COLO668 (cell line): Measurements from ENCODE around the gene DLG2.

Source experiments
- DNase-seq: peaks from one replicate; lab custom pipeline; 2025; ENCODE audit not compliant: unreplicated experiment; lab: John Stamatoyannopoulos, UW

DLG2 gene

DNA sequence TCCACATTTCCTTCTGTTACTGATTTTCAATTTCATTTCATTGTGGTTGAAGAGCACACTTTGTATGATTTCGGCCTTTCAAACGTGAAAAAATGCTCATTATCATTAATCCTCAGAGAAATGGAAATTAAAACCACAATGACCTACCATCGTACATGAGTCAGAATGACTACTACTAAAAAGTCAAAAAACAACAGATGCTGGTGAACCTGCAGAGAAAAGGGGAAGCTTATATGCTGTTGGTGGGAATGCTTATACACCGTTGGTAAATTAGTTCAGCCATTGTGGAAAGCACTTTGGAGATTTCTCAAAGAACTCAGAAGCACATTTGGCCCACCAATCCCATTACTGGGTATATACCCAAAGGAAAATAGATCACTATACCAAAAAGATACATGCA lies 57.6 kb downstream of the DLG2 start:
- no peak for DNase-seq

DNA sequence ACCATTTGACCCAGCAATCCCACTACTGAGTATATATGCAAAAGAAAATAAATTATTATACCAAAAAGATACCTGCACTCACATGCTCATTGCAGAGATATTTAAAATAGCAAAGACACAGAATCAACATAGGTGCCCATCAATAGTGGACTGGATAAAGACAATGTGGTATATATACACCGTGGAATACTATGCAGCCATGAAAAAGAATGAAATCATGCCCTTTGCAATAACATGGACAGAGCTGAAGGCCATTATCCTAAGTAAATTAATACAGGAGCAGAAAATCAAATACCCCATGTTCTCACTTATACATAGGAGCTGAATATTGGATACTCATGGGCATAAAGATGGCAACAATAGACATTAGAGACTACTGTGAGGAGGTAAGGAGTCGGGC lies 68.7 kb downstream of the DLG2 start:
- DNase-seq: no peak

DNA sequence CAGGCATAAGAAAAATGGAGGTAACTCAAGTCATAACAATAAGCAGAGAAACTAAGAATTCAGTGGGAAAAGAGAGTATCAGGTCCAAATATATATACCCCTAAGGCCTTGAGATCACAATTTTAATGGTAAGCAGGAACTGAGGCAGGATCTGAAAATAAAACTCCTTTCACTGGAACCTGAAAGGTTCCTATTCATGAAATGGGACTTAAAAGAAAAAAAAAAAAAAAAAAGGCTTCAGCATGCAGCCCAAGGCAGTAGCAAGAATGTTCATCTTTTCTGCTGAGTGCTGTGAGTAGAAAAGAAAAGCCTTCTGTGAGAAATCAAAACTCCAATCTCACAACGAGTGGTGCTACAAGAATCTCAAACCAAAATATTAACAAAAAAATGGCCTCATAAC lies 75.3 kb downstream of the DLG2 start:
- no peak for DNase-seq

DNA sequence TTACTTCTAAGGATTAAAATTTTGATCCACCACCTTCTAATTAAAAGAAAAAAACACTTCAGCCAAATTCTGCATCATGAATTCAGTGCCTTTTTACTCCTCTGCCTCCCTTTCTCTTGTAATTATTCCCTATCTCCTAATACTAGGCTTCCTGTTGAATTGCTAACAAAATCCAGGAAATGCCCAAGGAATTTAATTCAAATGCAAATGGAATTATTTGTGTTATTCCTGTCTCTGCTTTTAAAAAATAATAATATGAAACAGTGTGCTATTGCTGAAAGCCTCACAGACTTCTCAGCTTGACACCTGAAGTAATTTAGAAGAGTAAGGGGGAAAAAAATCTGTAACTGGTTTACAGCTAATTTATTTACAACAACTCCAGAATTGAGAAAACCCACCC lies 85.5 kb downstream of the DLG2 start:
- DNase-seq: no peak

DNA sequence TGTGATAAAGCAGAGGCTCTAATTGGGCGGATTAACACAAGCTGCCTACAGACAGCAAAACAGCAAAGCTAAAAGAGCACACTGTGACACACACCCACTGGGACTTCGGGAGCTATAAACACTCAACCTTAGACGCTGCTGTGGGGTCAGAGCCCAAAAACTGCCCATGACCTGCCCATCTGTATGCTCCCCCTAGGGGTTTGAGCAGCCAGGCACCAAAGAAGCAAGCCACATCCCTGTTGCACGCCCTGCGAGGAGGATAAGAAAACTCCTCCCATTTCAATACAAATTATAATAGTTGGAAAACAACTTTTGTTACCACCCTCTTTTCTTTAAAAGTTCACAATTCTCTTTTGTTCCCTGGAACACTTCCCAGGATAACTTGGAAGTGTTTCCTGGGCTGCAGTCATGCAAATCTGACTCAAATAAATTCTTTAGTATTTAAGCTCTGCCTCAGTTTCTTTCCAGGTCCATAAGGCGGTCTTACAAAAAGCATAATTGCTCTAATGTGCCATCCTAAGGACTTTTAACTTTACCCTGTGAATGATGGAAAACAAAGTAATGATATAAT lies 86.4 kb downstream of the DLG2 start:
- DNase-seq: no peak

DNA sequence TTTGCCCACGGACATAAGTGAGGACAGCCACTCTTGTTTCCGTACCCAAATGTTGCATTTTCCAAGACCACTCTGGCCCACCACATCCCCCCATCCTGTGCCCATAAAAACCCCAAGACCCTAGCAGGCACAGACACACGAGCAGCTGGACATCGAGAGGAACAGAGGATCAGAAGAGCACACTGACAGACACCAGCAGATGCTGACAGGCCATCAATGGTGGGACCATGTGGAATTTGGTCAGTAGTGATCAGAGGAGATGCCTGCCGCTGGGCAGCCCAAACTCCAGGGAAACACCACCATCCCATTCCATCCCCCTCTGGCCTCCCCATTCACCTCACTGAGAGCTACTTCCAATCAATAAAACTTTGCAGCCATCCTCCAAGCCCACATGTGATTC lies 87.0 kb downstream of the DLG2 start:
- DNase-seq: no peak

DNA sequence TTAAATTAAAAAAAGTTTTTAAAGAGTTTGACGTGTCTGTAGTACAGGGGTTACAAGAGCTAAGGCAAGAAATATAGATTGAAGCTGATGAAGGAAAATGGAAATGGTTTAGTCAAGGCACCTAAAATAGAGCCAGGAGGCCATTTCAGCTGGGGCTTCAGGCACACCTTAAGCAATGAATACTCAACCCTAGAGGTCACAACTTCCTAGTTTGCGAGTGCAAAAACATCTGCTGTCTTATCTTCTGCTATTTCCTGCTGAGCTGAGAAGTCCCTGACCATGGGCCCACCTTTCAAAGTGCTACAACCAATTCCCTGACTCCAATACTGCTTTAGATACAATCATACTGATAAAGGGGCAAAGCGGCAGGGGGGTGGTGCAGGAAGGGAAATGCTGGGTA lies 87.4 kb downstream of the DLG2 start:
- DNase-seq: no peak

DNA sequence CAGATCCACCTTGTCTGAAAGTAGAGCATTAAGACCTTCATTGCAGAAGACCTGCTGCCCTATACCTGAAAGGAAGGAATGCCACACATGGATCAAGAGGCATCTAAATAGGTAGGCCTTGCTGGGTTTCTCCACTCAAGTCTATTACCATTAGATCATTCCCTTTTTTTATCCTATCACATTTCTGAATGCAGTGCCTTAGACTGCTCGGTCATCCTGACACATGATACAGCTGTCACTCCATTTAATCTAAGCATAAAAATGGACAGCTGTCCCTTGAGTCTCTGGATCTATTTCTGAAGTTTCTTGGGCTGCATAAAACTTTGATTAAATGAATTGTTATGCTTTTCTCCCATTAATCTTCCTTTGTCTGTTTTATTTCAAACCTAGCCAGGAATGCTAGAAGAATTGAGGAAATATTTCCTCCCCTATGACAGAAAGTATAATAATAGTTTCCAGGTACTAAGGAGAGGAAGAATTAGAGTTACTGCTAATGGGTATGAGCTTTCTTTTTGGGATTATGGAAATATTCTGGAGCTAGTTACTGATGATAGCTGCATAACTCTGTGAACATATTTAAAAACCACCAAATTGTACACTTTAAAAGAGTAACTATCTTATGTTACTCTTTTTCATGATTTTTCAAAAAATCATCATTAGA lies 88.0 kb downstream of the DLG2 start:
- DNase-seq: no peak

DNA sequence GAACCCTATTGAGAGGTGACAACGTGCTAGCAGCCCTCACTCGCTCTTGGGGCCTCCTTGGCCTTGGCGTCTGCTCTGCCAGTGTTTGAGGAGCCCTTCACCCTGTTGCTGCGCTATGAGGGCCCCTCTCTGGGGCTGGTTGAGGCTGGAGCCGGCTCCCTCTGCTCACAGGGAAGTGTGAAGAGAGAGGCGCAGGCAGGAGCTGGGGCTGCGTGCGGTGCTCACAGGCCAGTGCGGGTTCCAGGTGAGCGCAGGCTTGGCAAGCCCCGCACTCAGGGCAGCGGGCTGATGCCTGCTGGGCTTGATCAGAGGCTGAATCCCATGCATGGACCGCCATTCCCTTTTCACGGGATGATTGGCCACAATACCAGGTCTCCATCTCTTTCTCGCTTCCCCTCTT lies 90.7 kb downstream of the DLG2 start:
- DNase-seq: no peak

DNA sequence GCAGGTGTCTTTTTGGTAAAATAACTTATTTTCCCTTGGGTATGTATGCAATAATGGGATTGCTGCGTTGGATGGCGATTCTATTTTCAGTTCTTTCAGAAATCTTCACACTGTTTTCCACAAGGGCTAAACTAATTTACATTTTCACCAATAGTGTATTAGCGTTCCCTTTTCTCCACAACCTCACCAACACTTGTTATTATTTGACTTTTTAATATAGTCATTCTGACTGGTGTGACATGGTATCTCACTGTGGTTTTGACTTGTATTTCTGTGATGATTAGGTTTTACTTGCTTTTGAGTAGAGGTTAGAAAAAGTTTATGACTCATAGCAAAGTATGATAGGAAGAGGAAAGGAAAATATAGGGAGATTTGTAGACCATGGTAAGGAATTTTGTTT lies 92.3 kb downstream of the DLG2 start:
- no peak for DNase-seq

DNA sequence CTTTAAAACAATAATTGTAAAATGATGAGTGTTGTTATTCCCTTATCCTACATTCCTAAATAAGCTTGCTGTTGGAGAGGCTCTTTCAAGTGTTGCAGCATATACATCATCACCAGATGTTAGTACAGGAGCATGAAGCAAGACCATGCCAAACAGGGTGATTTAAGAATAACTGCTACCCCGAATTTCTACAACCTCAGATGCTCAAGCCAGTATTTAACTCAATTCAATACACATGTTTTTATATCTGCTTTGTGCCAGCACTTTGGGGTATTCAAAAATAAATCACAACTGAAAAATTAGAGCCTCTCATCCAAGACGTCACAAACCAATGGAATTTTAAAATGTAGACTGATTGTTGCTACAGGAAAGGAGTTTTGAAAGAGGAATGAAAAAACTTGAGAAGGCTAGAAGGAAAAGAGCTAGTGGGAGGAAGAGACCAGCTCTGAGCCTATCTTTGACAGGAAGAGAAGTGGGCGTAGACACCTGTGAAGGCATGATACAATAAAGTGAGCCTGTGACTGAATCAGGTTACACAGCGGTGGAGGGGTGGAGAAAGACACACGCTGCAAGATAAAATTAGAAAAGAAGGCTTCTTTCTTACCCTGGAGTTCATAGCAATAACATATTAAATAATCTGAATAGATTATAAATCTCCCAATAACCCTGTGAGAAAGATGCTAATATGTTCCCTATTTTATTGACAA lies 95.8 kb downstream of the DLG2 start:
- DNase-seq: no peak

DNA sequence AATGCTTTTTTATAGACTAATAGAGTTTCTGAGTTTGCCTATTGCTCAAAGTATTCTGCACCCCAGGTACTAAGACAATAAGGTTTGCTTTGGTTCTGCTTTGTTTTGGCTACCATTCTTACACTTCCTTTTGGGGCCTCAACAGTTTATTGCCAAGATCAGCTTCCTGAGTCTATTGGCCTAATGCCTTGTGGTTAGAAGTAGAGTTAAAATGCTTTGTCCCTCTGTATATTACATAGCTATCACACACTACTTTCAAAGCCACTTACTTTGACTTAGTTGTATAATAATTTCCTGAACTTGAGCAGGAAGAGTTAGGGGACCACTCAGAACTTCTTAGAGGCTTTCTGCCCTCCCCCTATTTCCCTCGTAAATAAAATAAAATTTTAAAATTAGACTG lies 96.5 kb downstream of the DLG2 start:
- no peak for DNase-seq

DNA sequence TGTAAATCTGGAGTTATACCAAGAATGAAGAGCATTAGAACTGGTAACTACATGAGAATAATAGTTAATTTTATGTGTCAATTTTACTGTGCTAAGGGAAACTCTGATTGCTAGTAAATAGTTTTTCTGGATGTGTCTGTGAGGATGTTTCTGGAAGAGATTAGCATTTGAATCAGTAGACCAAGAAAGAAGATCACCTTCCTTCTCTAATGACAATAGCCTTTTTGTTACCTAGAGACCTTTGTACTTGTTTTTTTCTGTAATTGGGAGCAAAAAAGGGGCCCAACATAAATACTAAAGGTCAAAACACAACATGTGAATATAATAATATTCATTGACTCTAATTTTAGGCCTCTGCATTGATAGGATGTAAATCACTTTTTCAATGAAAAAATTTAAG lies 100.6 kb downstream of the DLG2 start:
- no peak for DNase-seq

DNA sequence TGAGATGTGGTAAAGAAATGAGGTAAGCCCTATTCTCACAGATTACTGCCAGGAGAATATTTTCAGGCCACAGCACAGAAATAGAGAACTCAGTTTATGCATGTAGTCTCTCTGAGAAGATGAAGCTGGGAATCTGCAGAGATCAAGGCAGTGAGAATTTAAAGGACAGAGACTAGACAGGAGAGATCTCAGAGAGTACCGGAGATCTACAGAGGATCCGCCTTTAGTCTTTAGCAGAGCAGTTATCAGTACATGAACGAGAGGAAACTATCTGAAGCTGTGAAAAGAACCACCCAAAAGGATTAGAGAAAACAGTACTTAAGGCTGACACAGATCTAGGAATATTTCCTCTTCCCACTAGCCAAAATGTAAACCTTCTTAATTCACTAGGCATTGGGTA lies 101.5 kb downstream of the DLG2 start:
- DNase-seq: no peak

DNA sequence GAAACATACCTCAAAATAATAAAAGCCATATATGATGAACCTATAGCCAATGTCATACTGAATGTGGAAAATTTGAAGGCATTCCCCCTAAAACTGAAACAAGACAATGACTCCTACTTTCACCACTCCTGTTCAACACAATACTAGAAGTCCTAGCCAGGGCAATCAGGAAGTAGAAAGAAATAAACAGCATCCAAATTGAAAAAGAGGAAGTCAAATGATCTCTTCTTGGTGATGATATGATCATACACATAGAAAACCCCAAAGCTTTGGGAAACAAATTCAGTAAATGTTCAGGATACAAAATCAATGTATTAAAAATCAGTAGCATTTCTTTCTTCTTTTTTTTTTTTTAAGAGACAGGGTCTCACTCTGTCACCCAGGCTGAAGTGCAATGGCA lies 109.9 kb downstream of the DLG2 start:
- no peak for DNase-seq

DNA sequence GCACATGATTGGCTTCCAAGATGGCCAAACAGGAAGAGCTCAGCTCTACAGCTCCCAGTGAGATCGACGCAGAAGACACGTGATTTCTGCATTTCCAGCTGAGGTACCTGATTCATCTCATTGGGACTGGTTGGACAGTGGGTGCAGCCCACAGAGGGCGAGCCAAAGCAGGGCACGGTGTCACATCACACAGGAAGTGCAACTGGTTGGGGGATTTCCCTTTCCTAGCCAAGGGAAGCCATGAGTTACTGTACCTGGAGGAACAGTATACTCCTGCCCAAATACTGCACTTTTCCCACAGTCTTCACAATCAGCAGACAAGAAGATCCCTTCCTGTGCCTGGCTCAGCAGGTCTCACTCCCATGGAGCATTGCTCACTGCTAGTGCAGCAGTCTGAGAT lies 131.2 kb downstream of the DLG2 start:
- no peak for DNase-seq

DNA sequence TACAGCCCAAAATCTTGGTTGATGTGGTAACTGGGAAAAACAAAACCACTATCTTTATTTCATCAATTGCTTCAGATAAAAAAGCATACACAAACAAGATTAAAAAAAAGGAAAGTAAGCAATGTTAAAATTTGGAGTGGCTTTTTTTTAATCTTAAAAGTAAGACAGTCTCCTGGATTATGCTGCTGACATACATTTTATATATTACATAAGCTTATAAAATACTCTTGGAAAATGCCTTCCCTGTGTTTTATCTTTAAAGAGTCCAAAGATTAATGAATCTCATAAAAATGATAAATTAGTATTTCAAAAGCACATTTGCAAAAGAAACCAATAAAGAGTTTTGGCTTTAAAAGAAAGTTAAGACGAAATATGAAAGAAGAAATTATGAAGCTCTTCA lies 132.7 kb downstream of the DLG2 start:
- no peak for DNase-seq

DNA sequence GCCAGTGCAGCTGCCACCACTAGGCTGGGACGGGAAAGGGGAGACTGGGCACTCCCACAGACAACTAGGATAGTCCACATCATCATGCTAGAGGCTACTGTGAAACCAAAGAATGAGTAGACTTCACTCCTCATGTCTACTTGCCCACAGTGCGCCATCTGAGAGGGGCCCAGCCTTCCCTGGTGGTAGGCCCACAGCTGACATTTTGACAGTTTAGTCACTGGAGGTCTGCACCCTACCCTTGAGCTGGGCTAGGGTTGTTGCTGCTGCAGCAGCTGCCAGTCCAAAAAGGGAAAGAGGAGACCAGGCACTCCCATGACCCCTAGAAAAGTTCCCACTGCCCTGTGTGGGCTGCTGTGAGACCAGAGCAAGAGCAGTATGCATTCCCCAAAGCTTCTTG lies 141.2 kb downstream of the DLG2 start:
- DNase-seq: no peak

DNA sequence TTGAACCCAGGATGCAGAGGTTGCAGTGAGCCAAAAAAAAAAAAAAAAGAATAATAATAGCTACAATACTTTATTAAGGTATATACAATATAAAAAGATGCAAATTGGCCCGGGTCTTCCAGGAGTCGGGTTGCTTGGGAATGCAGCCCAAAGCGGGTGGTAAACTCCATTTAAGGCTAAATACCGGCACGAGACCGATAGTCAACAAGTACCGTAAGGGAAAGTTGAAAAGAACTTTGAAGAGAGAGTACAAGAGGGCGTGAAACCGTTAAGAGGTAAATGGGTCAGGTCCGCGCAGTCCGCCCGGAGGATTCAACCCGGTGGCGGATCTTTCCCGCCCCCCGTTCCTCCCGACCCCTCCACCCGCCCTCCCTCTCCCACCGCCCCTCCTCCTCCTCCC lies 143.3 kb downstream of the DLG2 start:
- no peak for DNase-seq

DNA sequence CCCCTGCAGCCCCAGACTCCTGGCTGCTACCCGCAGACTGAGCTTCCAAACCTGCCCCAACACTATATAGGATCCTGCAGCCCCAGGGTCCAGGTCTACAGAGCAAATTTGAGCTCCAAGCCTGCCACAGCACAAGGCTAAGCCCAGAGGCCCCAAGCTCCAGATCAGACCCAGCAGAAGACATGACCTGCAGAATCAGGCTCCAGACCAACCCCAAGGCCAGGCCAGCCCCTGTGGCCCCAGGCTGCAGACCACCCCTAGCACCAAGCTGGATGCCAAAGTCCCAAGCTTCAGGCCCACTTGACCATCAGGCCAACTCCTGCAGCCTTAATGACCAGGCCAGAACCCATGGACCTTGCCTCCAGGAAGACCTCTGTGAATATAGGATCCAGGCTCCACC lies 145.3 kb downstream of the DLG2 start:
- no peak for DNase-seq

DNA sequence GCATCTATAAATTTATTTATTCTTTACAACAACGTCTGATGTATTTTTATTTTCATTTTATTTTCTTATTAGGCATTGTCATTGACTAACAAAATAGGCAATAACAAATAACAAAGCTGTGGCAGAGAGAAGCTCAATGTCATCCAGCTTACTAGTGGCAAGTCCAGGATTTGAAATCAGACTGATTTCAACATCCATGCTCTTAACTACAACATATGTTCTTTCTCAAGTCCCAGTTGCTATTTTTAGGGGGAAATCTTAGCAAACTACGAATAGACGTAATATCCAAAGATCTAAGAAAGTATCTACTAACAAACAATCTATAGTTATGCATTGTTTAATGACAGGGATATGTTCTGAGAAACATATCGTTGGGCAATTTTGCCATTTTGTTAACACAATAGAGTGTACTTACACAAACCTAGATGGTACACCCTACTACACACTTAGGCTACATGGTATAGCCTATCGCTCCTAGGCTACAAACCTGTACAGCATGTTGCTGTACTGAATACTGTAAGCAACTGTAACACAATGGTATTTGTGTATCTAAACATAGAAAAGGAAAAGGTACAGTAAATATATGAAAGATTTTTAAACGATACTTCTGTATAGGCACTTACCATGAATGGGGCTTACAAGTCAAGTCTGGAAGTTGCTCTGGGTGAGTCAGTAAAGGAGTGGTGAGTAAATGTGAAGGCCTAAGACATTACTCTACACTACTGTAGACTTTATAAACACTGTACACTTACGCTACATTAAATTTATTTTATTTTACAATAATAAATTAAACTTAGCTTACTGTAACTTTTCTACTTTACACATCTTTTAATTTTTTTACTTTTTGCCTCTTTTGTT lies 151.3 kb downstream of the DLG2 start:
- DNase-seq: no peak

DNA sequence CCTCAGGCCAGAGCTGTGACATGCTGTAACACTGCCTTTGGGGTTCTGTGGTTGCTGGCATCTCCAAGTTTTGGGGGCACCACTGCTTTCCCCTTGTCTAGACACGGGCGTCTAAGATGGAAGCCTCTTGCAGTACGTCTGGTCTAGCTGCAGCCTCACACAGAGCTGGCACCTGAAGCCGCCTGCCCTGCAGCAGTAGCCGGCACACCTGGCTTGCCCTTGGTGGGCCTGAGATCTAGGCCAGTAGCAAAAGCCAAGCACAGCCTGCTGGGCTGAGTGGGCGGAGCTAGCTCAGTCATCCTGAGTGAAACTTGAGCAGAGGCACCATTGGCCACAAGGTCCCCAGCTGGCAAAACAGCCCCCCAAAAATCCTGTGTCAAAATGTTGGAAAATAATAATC lies 154.2 kb downstream of the DLG2 start:
- DNase-seq: no peak
